HepG2 (cell line): ENCODE data around the gene FAAP20. TPM values are rescaled to one million over a fixed set of nuclear protein-coding genes. Genes with fewer than 3 reads are reported as not detected.
A peak's percentile ranks its signal among the peaks of the same experiment; 100 is the strongest.

Experiments used
- HDAC1 ChIP-seq: sonication (generic); formaldehyde crosslinking; IDR thresholded peaks from 2 replicates; pipeline ENCODE4 v1.5.1; 2020; ENCODE audit warnings: mild to moderate bottlenecking, missing genetic modification reagents
- IRF2 ChIP-seq: IDR thresholded peaks from 2 replicates; pipeline ENCODE4 v1.6.1; 2018; ENCODE audit warnings: missing genetic modification reagents, missing compliant biosample characterization
- NFATC3 ChIP-seq: sonication (generic); formaldehyde crosslinking; IDR thresholded peaks from 2 replicates; pipeline ENCODE4 v1.5.1; 2020; ENCODE audit warnings: mild to moderate bottlenecking, missing genetic modification reagents
- SALL1 ChIP-seq: sonication (generic); formaldehyde crosslinking; IDR thresholded peaks from 2 replicates; pipeline ENCODE4 v1.8.0; 2022; ENCODE audit warnings: mild to moderate bottlenecking, missing genetic modification reagents
- SP4 ChIP-seq: sonication (generic); formaldehyde crosslinking; IDR thresholded peaks from 2 replicates; pipeline ENCODE4 v1.8.1; 2023; ENCODE audit warnings: mild to moderate bottlenecking, missing genetic modification reagents
- ZHX2 ChIP-seq, 2 experiments: sonication (generic) in 1 of 2; formaldehyde crosslinking in 1 of 2; IDR thresholded peaks; 2 replicates each; pipeline versions ENCODE4 v1.6.1 to v1.9.0; 2014 to 2022; ENCODE audit warnings: antibody characterized with exemption in 1 of 2, borderline replicate concordance in 1 of 2, inconsistent platforms in 1 of 2, low read depth in 1 of 2, missing genetic modification reagents in 1 of 2
- ZNF570 ChIP-seq: sonication (generic); formaldehyde crosslinking; IDR thresholded peaks from 2 replicates; pipeline ENCODE4 v1.4.0; 2020; ENCODE audit warnings: mild to moderate bottlenecking, missing genetic modification reagents, borderline replicate concordance
- ZNF574 ChIP-seq: sonication (generic); formaldehyde crosslinking; IDR thresholded peaks from 2 replicates; pipeline ENCODE4 v1.4.0; 2020; ENCODE audit warnings: missing genetic modification reagents
- ZNF772 ChIP-seq: sonication (generic); formaldehyde crosslinking; IDR thresholded peaks from 2 replicates; pipeline ENCODE4 v1.5.0; 2020; ENCODE audit warnings: mild to moderate bottlenecking, missing genetic modification reagents
- ZNF777 ChIP-seq: sonication (generic); formaldehyde crosslinking; IDR thresholded peaks from 2 replicates; pipeline ENCODE4 v1.4.0; 2020; ENCODE audit warnings: missing genetic modification reagents
- polyA plus RNA-seq, 8 experiments: library from polyadenylated mRNA; depleted of rRNA in 3 of 8; stranded (reverse) in 7 of 8; unstranded in 1 of 8; fragments of >200 nt; fragmentation: Illumina TruSeq in 4 of 8; extraction: Trizol in 4 of 8; gene quantifications; 2 replicates each; pipeline versions ENCODE4 v1.2.1 to v1.2.3, GENCODE V29; 2011 to 2016; ENCODE audit warnings: low read depth in 4 of 8, missing spikeins in 1 of 8, mixed read lengths in 1 of 8; ENCODE audit not compliant: insufficient read depth in 1 of 8
- total RNA-seq, 5 experiments: library from RNA; depleted of rRNA; stranded (reverse); fragments of >200 nt; fragmentation: Illumina TruSeq; extraction: Trizol; gene quantifications; 2 replicates each; pipeline ENCODE4 v1.2.3, GENCODE V29; 2016; ENCODE audit warnings: low read depth in 1 of 5
- TF ChIP-seq, protein P1 (sequence below): sonication (generic); formaldehyde crosslinking; IDR thresholded peaks from 2 replicates; pipeline ENCODE4 v1.4.0; 2020; ENCODE audit warnings: mild to moderate bottlenecking, missing genetic modification reagents

The FAAP20 gene
- total and polyA plus RNA-seq, 2 of the 13 experiments (the other 11 are each of a cell fraction or from before 2014, with no cell fraction given), result 9.6 to 10.8 TPM

DNA sequence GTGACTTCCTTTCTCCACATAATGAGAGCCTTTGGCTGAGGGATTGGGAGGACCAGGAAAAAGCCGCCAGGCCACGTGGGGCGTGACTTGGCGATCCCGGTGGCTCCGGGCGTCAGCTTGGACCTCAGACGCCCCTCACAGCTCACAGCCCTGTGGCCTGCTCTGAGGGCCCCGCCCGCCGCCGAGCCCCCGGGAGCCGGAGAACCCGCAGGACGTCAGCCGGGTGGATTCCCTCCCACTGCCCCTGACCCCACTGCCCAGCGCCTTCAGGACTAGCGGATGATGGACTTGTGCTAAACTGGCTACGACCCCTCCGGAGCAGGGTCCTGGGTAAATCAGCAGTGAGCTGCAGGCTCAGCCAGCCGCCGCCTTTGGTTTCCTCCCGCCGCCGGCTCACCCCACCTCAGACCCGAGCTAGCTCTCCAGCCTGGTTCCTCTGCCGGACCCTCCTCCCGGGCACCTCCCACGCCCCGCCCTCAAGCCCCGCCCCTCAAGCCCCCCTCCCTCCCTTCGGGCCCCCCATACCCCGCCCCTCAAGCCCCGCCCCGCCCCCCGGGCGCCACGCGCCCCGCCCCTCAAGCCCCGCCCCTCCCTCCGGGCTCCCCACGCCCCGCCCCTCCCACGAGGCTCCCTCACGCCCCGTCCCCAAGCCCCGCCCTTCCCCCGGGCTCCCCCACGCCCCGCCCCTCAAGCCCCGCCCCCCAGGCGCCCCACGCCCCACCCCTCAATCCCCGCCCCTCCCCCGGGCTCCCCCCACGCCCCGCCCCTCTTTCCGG lies 10.0 kb upstream of the FAAP20 start (continued):
- TF ChIP-seq ZHX2 (IDR thresholded peaks at IDR 0.05; ENCODE audit: low read depth), result no peak
- TF ChIP-seq ZHX2 (CRISPR knock-in tag; IDR thresholded peaks at IDR 0.05; ENCODE audit: borderline replicate concordance), result no peak
- no peak for TF ChIP-seq ZNF777 (CRISPR knock-in tag)
- no peak for TF ChIP-seq ZNF772 (CRISPR knock-in tag)
- TF ChIP-seq NFATC3 (CRISPR knock-in tag), result 0 out of 2 replicates have a peak, but pooled peaks have one; percentile 78
- no peak for TF ChIP-seq ZNF574 (CRISPR knock-in tag)
- TF ChIP-seq HDAC1 (CRISPR knock-in tag), result peak; percentile 50; the same call in 1 of the 2 replicates
- no peak for TF ChIP-seq ZNF570 (CRISPR knock-in tag)
- TF ChIP-seq SP4 (CRISPR knock-in tag), result peak; percentile 43; the same call in 1 of the 2 replicates
- TF ChIP-seq, protein P1, sequence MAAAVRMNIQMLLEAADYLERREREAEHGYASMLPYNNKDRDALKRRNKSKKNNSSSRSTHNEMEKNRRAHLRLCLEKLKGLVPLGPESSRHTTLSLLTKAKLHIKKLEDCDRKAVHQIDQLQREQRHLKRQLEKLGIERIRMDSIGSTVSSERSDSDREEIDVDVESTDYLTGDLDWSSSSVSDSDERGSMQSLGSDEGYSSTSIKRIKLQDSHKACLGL (CRISPR knock-in tag), result peak; percentile 68; the same call in 1 of the 2 replicates
- no peak for TF ChIP-seq IRF2 (CRISPR knock-in tag)
- TF ChIP-seq SALL1 (CRISPR knock-in tag), result peak; percentile 38; the same call in 1 of the 2 replicates
